HL-60 (cell line): ENCODE results near the gene SLC10A1.

ENCODE experiments used
- GABPA ChIP-seq: IDR thresholded peaks from 2 replicates; pipeline ENCODE4 v1.6.1; 2012; ENCODE audit warnings: low read depth
- POLR2AphosphoS5 ChIP-seq: IDR thresholded peaks from 2 replicates; pipeline ENCODE4 v1.6.1; 2012; ENCODE audit warnings: low read depth
- SPI1 ChIP-seq: IDR thresholded peaks from 2 replicates; pipeline ENCODE4 v1.6.1; 2012; ENCODE audit warnings: low read depth, mild to moderate bottlenecking, borderline replicate concordance
- TF ChIP-seq, protein P1 (sequence below): IDR thresholded peaks from one replicate; pipeline ENCODE4 v1.5.1; 2011; ENCODE audit warnings: low read length, control low read depth, inconsistent platforms; ENCODE audit not compliant: insufficient read depth
- TF ChIP-seq, protein P2 (sequence below): IDR thresholded peaks from 2 replicates; pipeline ENCODE4 v1.6.1; 2012; ENCODE audit warnings: low read depth; ENCODE audit not compliant: insufficient replicate concordance

DNA sequence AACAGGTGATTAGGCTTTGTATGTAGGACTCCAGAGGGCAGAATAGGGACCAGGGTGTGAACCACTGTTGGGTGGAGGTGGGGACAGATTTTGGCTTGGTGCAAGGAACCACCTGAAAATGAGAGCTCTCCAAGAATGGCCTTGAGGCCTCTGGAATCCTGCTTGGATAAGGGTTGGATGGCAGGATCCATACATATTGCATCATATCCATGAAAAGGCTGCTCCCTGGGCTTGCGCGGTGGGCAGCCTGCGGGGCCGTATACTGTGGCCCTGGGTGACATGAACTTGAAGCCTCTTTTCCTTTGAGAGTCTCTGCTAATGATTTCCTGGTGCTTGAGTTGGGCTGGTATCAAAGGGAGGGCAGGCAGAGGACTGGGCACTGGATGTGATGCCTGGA lies 1.3 kb upstream of the SLC10A1 start:
- TF ChIP-seq, protein P1, sequence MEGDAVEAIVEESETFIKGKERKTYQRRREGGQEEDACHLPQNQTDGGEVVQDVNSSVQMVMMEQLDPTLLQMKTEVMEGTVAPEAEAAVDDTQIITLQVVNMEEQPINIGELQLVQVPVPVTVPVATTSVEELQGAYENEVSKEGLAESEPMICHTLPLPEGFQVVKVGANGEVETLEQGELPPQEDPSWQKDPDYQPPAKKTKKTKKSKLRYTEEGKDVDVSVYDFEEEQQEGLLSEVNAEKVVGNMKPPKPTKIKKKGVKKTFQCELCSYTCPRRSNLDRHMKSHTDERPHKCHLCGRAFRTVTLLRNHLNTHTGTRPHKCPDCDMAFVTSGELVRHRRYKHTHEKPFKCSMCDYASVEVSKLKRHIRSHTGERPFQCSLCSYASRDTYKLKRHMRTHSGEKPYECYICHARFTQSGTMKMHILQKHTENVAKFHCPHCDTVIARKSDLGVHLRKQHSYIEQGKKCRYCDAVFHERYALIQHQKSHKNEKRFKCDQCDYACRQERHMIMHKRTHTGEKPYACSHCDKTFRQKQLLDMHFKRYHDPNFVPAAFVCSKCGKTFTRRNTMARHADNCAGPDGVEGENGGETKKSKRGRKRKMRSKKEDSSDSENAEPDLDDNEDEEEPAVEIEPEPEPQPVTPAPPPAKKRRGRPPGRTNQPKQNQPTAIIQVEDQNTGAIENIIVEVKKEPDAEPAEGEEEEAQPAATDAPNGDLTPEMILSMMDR, result no peak
- TF ChIP-seq POLR2AphosphoS5 (no peak), GABPA (no peak), SPI1 (no peak)
- TF ChIP-seq, protein P2, sequence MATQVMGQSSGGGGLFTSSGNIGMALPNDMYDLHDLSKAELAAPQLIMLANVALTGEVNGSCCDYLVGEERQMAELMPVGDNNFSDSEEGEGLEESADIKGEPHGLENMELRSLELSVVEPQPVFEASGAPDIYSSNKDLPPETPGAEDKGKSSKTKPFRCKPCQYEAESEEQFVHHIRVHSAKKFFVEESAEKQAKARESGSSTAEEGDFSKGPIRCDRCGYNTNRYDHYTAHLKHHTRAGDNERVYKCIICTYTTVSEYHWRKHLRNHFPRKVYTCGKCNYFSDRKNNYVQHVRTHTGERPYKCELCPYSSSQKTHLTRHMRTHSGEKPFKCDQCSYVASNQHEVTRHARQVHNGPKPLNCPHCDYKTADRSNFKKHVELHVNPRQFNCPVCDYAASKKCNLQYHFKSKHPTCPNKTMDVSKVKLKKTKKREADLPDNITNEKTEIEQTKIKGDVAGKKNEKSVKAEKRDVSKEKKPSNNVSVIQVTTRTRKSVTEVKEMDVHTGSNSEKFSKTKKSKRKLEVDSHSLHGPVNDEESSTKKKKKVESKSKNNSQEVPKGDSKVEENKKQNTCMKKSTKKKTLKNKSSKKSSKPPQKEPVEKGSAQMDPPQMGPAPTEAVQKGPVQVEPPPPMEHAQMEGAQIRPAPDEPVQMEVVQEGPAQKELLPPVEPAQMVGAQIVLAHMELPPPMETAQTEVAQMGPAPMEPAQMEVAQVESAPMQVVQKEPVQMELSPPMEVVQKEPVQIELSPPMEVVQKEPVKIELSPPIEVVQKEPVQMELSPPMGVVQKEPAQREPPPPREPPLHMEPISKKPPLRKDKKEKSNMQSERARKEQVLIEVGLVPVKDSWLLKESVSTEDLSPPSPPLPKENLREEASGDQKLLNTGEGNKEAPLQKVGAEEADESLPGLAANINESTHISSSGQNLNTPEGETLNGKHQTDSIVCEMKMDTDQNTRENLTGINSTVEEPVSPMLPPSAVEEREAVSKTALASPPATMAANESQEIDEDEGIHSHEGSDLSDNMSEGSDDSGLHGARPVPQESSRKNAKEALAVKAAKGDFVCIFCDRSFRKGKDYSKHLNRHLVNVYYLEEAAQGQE, result no peak
